Chondrocyte (in vitro differentiated cells): ENCODE results near the gene SORBS1. TPM values are rescaled to one million over a fixed set of nuclear protein-coding genes. Genes with fewer than 3 reads are reported as not detected.

Experiments used
- DNase-seq: peaks from one replicate; pipeline ENCODE4 v3.0.0; 2021; ENCODE audit warnings: mixed read lengths, low spot score
- H3K27ac Mint-ChIP-seq: one replicate; pipeline ENCODE4 v1.8.0; 2021; ENCODE audit warnings: mild to moderate bottlenecking, moderate library complexity, mixed read lengths; ENCODE audit not compliant: unreplicated experiment
- H3K27me3 Mint-ChIP-seq: 2 replicates; pipeline ENCODE4 v1.8.0; 2021; ENCODE audit warnings: low read depth, mixed read lengths
- H3K36me3 Mint-ChIP-seq: 2 replicates; pipeline ENCODE4 v1.8.0; 2021; ENCODE audit warnings: low read depth, mixed read lengths
- H3K4me1 Mint-ChIP-seq: 2 replicates; pipeline ENCODE4 v1.8.0; 2021; ENCODE audit warnings: low read depth, mild to moderate bottlenecking, mixed read lengths
- H3K4me3 Mint-ChIP-seq: one replicate; pipeline ENCODE4 v1.8.0; 2021; ENCODE audit warnings: mild to moderate bottlenecking, moderate library complexity, mixed read lengths; ENCODE audit not compliant: unreplicated experiment
- H3K9me3 Mint-ChIP-seq: 2 replicates; pipeline ENCODE4 v1.8.0; 2021; ENCODE audit warnings: low read depth, mixed read lengths
- total RNA-seq: library from RNA; stranded (reverse); gene quantifications from 3 replicates; pipeline ENCODE4 v1.2.1, GENCODE V29; 2021
- TF ChIP-seq, protein P1 (sequence below): fragments of 200-600 bp; sonication (generic); IDR thresholded peaks from 2 replicates; pipeline ENCODE4 v1.5.0; 2021; ENCODE audit warnings: antibody characterized with exemption, mild to moderate bottlenecking, moderate library complexity

SORBS1 gene
- total RNA-seq, 1 donor from 2014 or later = 5.0 TPM

DNA sequence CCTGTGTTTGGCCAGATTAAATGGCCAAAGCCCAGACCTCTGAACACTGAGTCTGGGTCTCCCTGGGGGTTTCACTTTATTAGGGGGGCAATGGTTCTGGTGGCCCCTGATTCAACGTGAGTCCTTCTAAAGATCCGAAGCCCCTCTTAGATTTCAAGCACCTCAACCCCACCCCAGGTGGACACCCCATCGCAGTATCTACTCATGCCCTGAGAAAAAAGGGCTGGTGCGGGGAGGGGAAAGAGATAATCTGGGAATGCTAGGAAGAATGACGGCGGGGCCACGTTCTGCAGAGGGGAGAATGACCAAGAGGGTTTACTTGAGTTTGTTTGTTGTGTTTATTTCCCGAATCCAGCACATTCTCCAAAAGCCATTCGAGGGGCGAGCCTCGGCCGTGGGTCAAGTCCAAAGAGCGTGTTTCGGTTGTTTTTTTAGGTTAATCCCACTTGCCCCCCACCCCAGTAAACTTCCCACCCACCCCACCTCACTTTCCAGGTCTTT is 271.2 kb downstream of the SORBS1 start:
- peak overlapping the region; percentile 77 for H3K27ac Mint-ChIP-seq
- H3K4me1 Mint-ChIP-seq = peaks cover 49% of the 10 kb centered on the region
- no peaks in the 10 kb centered on the region for H3K27me3 Mint-ChIP-seq
- peak overlapping the region; percentile 89 for H3K4me3 Mint-ChIP-seq
- TF ChIP-seq, protein P1, sequence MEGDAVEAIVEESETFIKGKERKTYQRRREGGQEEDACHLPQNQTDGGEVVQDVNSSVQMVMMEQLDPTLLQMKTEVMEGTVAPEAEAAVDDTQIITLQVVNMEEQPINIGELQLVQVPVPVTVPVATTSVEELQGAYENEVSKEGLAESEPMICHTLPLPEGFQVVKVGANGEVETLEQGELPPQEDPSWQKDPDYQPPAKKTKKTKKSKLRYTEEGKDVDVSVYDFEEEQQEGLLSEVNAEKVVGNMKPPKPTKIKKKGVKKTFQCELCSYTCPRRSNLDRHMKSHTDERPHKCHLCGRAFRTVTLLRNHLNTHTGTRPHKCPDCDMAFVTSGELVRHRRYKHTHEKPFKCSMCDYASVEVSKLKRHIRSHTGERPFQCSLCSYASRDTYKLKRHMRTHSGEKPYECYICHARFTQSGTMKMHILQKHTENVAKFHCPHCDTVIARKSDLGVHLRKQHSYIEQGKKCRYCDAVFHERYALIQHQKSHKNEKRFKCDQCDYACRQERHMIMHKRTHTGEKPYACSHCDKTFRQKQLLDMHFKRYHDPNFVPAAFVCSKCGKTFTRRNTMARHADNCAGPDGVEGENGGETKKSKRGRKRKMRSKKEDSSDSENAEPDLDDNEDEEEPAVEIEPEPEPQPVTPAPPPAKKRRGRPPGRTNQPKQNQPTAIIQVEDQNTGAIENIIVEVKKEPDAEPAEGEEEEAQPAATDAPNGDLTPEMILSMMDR = peak; percentile 1
- no peaks in the 10 kb centered on the region for H3K36me3 Mint-ChIP-seq
- H3K9me3 Mint-ChIP-seq = no peaks in the 10 kb centered on the region
- no peak for DNase-seq

GRCh38 chr10:95289003-95289920 is 271.9 kb downstream of the SORBS1 start:
- Mint-ChIP-seq H3K9me3 (no peaks in the 10 kb centered on the region), H3K4me1 (peaks cover 48% of the 10 kb centered on the region), H3K27me3 (no peaks in the 10 kb centered on the region), H3K4me3 (peak overlapping the region; percentile 89), H3K27ac (no peak overlapping the region), H3K36me3 (no peaks in the 10 kb centered on the region)
- TF ChIP-seq, protein P1 = peak; percentile 37
- no peak for DNase-seq

- no peaks in the 10 kb centered on the region for H3K27me3 Mint-ChIP-seq
- H3K9me3 Mint-ChIP-seq = no peaks in the 10 kb centered on the region
- H3K4me1 Mint-ChIP-seq = peaks cover 42% of the 10 kb centered on the region
- TF ChIP-seq, protein P1 = no peak
- DNase-seq = no peak
- H3K27ac Mint-ChIP-seq = no peak overlapping the region
- no peak overlapping the region for H3K4me3 Mint-ChIP-seq
- H3K36me3 Mint-ChIP-seq = no peaks in the 10 kb centered on the region
Measured at GRCh38 chr10:95288303-95288702, 272.9 kb downstream of the SORBS1 start.

- H3K36me3 Mint-ChIP-seq = no peaks in the 10 kb centered on the region
- no peaks in the 10 kb centered on the region for H3K9me3 Mint-ChIP-seq
- TF ChIP-seq, protein P1 = no peak
- H3K4me3 Mint-ChIP-seq = no peak overlapping the region
- H3K27me3 Mint-ChIP-seq = no peaks in the 10 kb centered on the region
- no peak for DNase-seq
- no peak overlapping the region for H3K27ac Mint-ChIP-seq
- peaks cover 44% of the 10 kb centered on the region for H3K4me1 Mint-ChIP-seq
Measured at GRCh38 chr10:95287281-95287680, 273.9 kb downstream of the SORBS1 start.

- H3K4me3 Mint-ChIP-seq = no peak overlapping the region
Measured at GRCh38 chr10:95286707-95287106, 274.5 kb downstream of the SORBS1 start.

More at GRCh38 chr10:95286707-95287106, 274.5 kb downstream of the SORBS1 start:
- DNase-seq = no peak
- no peaks in the 10 kb centered on the region for H3K27me3 Mint-ChIP-seq
- peaks cover 49% of the 10 kb centered on the region for H3K4me1 Mint-ChIP-seq
- H3K9me3 Mint-ChIP-seq = no peaks in the 10 kb centered on the region
- H3K36me3 Mint-ChIP-seq = no peaks in the 10 kb centered on the region
- TF ChIP-seq, protein P1 = no peak
- no peak overlapping the region for H3K27ac Mint-ChIP-seq
